ENCODE data around the gene TMEM200C.

DNA sequence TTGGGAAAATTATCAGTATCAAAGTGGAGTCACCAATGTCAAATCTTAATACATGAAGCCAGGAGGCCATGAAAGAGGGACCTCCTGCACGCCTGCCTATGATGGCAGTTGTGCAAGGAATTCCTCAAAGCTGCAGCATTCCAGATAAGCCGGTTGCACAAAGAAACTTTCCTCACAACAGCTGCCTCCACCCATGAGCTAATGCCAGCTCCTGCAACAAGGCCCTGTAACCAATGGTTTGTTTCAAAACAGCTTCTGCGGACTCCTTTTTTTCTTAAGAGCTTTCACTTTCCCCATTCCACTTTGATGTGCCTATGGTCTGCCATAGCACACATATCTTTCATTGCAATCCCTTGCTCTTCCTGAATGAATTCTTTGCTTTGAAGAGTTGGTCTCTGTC, 22.4 kb downstream of the TMEM200C start:
- no peak for TF ChIP-seq ZFP69B (tag by site-specific recombination; IDR thresholded peaks at IDR 0.05)
- no peak for TF ChIP-seq ZNF121 (tag by site-specific recombination; IDR thresholded peaks at IDR 0.05)
- TF ChIP-seq, protein P1, sequence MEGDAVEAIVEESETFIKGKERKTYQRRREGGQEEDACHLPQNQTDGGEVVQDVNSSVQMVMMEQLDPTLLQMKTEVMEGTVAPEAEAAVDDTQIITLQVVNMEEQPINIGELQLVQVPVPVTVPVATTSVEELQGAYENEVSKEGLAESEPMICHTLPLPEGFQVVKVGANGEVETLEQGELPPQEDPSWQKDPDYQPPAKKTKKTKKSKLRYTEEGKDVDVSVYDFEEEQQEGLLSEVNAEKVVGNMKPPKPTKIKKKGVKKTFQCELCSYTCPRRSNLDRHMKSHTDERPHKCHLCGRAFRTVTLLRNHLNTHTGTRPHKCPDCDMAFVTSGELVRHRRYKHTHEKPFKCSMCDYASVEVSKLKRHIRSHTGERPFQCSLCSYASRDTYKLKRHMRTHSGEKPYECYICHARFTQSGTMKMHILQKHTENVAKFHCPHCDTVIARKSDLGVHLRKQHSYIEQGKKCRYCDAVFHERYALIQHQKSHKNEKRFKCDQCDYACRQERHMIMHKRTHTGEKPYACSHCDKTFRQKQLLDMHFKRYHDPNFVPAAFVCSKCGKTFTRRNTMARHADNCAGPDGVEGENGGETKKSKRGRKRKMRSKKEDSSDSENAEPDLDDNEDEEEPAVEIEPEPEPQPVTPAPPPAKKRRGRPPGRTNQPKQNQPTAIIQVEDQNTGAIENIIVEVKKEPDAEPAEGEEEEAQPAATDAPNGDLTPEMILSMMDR (tag by site-specific recombination; IDR thresholded peaks at IDR 0.05): no peak

Measured in HEK293 (cell line).